GM12875 (cell line): Measurements from ENCODE around the gene TFPT.

Experiments used
- H3K4me3 ChIP-seq: one replicate; pipeline ENCODE4 v1.5.1; 2011; ENCODE audit warnings: low read depth, low read length, control low read depth
- CTCF ChIP-seq: IDR thresholded peaks from 2 replicates; pipeline ENCODE4 v1.5.1; 2011; ENCODE audit warnings: low read depth, mild to moderate bottlenecking, control low read depth, inconsistent platforms, low read length, moderate library complexity, borderline replicate concordance; ENCODE audit not compliant: insufficient read depth

The TFPT gene

GRCh38 chr19:54137699-54138488, 22.4 kb upstream of the TFPT start, which contains the start of gene CNOT3:
CNOT3 (plus strand) TSS chr19:54137762; CDS start chr19:54142979, 5,217 bp downstream.
- peak within 1 kb of the TSS; percentile 89 for H3K4me3 ChIP-seq
- TF ChIP-seq CTCF: no peak

- TF ChIP-seq CTCF: no peak
- H3K4me3 ChIP-seq: peak overlapping the region; percentile 89
These were observed 21.6 kb upstream of the TFPT start for GRCh38 chr19:54136864-54137698.

DNA sequence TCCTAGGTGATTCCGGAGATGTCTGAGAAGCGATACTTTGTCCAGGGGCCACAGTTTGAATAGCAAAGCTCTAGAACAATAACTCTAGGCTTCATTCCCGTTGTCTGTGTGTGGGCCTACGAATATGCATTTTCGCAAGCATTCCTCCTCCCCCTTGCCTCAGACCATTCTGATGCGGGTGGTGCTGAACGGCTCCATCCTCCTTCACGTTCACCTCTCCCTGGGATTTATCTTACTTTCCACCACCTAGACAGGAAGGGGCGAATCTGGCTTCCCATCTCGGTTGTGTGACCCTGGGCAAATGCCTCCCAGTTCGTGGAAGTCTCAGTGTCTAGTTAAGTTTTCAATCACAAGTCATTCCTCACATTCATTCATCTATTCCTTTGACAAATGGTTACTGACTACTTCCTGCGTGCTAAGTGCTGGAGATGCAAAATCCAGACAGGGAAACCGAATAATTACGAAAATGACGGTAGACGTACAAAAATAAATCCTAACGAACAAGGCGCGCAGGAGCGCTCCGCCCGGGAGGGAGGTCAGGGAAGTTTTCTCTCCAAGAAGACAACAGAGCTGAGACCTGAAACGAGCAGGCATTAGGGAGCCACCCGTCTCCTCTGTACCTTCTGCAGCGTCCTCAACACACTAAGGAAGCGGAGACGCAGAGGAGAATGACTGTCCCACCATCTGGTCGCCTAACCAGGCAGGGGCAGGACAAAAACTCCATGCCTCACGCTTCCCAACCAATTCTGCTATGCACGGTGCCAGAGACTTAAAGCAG, 20.8 kb upstream of the TFPT start:
- H3K4me3 ChIP-seq: peak overlapping the region; percentile 41
- TF ChIP-seq CTCF: no peak

GRCh38 chr19:54133957-54134590, 18.6 kb upstream of the TFPT start:
- TF ChIP-seq CTCF: no peak
- H3K4me3 ChIP-seq: no peak overlapping the region

DNA sequence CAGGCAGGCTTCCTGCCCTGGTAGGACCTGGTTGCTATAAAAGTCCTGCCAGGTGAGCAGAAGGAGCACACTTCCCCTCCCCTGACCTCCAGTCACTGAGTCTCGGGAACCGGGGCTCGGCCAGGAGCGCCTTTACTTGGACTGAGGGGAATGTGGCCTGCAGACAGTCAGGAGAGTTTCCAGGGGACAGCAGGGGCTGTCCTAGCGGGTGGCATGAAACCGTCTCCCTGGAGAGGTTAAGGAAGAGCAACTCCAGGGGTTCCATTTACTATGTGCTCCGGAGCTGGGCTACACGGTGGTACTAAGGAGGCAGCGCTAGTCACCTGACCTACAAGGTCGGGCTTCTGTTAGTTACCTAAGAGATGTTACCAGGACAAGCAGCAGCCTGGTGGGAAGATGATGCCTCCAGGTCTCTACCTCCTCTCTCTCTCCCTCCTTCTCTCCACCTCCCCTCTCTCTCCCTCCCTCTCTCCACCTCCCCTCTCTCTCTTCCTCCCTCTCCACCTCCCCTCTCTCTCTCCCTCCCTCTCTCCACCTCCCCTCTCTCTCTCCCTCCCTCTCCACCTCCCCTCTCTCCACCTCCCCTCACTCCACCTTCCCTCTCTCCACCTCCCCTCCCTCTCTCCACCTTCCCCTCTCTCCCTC, 18.0 kb upstream of the TFPT start:
- TF ChIP-seq CTCF: no peak
- no peak overlapping the region for H3K4me3 ChIP-seq

DNA sequence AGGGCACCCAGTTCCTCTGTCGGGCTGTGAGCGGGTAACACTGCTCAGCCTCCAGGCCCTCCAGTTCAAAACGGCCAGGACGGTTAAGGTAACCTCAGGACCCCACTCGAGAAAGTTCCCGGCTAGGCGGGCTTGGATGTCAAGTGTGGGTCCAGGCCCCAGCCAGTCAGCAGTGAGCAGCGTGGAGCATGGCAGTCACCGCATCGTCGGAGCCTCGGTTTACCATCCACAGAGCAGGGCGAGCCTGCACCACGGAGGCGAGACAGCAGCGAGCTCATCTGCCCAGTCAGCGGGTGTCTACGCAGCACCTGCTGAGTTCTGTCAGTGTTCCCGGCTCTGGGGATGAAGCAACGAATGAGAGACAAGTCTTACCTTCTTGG, 14.2 kb upstream of the TFPT start:
- TF ChIP-seq CTCF: no peak
- H3K4me3 ChIP-seq: no peak overlapping the region
